ENCODE results near the gene RANBP1.

RANBP1 gene

DNA sequence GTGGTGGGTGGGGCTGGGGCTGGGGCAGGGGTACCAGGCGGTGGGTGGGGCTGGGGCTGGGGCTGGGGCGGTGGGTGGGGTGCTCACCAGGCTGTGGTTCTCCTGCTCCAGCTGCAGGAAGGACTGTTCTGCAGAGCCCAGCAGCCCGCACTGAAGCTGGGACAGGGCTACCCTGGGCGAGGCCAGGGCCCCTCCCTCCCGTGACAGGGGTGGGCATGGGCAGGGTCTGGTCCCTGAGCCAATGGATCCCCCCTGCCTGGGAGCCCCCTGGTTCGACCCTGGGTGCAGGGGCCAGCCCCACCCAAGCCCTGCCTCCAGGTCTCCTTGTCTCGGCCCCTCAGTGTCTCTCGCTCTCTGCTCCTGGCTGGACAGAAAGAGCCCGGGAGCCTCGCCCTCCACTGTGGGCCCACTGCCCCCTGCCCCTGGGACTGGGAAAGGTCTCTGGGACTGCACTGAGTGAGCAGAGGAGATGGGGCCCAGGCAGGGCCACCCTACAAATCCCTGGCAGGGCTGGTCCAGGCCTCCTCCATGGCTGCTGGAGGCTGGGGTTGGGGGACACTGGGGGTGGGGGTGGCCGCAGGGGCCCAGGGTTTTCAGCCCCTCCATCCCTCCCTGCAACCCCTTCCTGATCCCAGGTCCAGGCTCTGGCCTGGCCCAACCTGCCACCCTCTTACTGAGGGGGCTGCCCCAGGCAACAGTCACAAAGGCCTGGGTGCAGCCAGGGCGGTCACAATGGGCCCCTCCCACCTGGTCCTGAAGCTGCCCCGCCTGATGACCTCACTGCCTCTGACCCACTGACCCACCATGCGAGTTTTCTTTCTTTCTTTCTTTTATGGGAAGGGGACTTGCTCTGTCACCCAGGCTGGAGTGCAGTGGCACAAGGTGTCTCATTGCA, 34.7 kb downstream of the RANBP1 start, which contains the start of gene CCDC188:
Gene CCDC188, minus strand, starts transcription at position 675 of the 895 bp plus-strand sequence. Its CDS starts 69 bp downstream, at position 606.
- Histone ChIP-seq H3K9me3 (ENCODE audit: control insufficient read depth, insufficient read depth, low read length) (no peaks in the 10 kb centered on the region), H3K4me1 (ENCODE audit: control insufficient read depth, insufficient read depth, low read length) (no peaks in the 10 kb centered on the region), H3K27ac (ENCODE audit: low read depth, low read length) (no peak within 1 kb of the TSS), H3K9ac (ENCODE audit: low read depth, low read length) (no peak within 1 kb of the TSS), H3K27me3 (ENCODE audit: control insufficient read depth, insufficient read depth, low read length) (no peaks in the 10 kb centered on the region), H3K36me3 (ENCODE audit: control insufficient read depth, insufficient read depth, low read length) (no peaks in the 10 kb centered on the region), H3K4me3 (ENCODE audit: low read depth, low read length) (no peak within 1 kb of the TSS)

DNA sequence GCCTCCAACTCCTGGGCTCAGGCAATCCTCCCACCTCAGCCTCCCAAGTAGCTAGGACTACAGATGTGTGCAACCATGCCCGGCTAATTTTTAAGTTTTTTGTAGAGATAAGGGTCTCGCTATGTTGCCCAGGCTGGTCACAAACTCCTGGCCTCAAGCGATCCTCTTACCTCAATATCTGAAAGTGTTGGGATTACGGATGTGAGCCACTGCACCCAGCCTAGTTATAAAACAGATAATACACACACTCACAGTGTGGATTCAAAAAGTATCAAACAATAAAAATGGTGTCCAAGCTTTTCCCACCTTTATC, 35.3 kb downstream of the RANBP1 start:
- H3K27me3 ChIP-seq (ENCODE audit: control insufficient read depth, insufficient read depth, low read length) = no peaks in the 10 kb centered on the region
- H3K27ac ChIP-seq (ENCODE audit: low read depth, low read length) = no peak overlapping the region
- H3K9ac ChIP-seq (ENCODE audit: low read depth, low read length) = no peak overlapping the region
- no peaks in the 10 kb centered on the region for H3K9me3 ChIP-seq (ENCODE audit: control insufficient read depth, insufficient read depth, low read length)
- no peak overlapping the region for H3K4me3 ChIP-seq (ENCODE audit: low read depth, low read length)
- H3K4me1 ChIP-seq (ENCODE audit: control insufficient read depth, insufficient read depth, low read length) = no peaks in the 10 kb centered on the region
- H3K36me3 ChIP-seq (ENCODE audit: control insufficient read depth, insufficient read depth, low read length) = no peaks in the 10 kb centered on the region

DNA sequence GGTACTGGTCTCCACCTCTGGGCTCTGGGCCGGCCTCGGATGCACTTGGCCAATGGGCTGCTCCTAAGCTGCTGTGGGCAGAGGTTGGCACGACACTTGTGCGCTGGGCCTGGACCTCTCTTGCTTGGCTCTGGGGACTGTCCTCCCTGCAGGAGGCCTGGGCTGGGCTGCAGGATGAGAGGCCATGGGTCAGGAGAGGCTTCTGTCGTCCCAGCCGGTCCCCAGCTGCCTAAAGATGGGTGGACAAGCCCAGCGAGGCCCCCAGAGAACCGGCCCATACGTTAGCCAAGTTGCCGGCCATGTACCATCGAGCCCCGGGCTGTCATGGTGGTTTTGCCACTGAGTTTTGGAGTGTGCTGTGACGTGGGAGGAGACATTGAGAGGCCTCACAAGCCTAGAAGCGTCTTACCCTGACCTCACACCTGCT, 36.6 kb downstream of the RANBP1 start:
- Histone ChIP-seq H3K4me1 (ENCODE audit: control insufficient read depth, insufficient read depth, low read length) (no peaks in the 10 kb centered on the region), H3K27me3 (ENCODE audit: control insufficient read depth, insufficient read depth, low read length) (no peaks in the 10 kb centered on the region), H3K4me3 (ENCODE audit: low read depth, low read length) (no peak overlapping the region), H3K36me3 (ENCODE audit: control insufficient read depth, insufficient read depth, low read length) (no peaks in the 10 kb centered on the region), H3K9ac (ENCODE audit: low read depth, low read length) (no peak overlapping the region), H3K9me3 (ENCODE audit: control insufficient read depth, insufficient read depth, low read length) (no peaks in the 10 kb centered on the region), H3K27ac (ENCODE audit: low read depth, low read length) (no peak overlapping the region)

DNA sequence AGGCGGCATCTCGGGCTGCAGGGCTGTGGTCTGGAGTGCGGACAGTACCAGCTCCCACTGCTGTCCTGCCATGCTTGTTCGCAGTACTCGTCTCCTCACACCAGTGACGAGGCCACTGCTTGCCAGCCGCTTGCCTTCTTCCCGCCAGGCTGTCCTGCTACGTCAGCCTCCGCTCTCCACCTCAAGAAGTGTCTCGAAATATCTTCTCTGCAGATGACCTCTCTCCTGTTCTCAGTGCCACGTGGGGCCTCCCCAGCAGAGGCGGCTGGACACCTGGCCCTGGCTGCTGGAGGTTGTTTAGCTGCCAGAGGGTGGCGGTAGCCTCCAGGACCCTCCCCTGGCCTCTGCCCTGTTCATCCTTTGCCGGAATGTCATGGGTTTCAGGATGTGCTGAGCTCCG, 38.0 kb downstream of the RANBP1 start:
- no peak overlapping the region for H3K27ac ChIP-seq (ENCODE audit: low read depth, low read length)
- H3K36me3 ChIP-seq (ENCODE audit: control insufficient read depth, insufficient read depth, low read length) = no peaks in the 10 kb centered on the region
- no peak overlapping the region for H3K9ac ChIP-seq (ENCODE audit: low read depth, low read length)
- no peak overlapping the region for H3K4me3 ChIP-seq (ENCODE audit: low read depth, low read length)
- H3K9me3 ChIP-seq (ENCODE audit: control insufficient read depth, insufficient read depth, low read length) = no peaks in the 10 kb centered on the region
- H3K27me3 ChIP-seq (ENCODE audit: control insufficient read depth, insufficient read depth, low read length) = no peaks in the 10 kb centered on the region
- no peaks in the 10 kb centered on the region for H3K4me1 ChIP-seq (ENCODE audit: control insufficient read depth, insufficient read depth, low read length)

DNA sequence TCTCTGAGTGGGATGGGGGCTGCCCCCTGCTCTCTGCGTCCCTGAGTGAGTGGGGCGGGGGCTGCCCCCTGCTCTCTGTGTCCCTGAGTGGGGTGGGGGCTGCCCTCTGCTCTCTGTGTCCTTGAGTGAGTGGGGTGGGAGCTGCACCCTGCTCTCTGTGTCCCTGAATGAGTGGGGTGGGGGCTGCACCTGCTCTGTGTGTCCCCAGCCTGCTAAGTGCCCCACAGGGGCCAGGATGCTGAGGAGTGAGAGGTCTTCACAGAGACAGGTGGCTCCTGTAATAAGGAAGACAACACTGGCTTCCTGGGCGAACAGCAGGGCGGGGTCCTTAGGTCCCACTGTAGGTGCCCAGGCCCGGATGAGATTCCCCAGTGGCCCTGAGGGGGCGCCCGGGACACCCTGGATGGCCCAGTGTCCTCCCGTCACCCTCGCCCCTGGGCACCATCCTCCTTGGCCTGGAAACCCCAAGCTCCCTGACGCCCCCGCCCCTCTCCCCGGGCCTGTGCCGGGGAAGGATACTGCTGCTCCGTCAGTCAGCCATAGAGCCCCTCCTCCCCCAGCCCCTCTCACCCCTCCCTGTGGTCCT, 38.8 kb downstream of the RANBP1 start:
- H3K9ac ChIP-seq (ENCODE audit: low read depth, low read length) = no peak overlapping the region
- no peaks in the 10 kb centered on the region for H3K9me3 ChIP-seq (ENCODE audit: control insufficient read depth, insufficient read depth, low read length)
- H3K27ac ChIP-seq (ENCODE audit: low read depth, low read length) = no peak overlapping the region
- no peaks in the 10 kb centered on the region for H3K36me3 ChIP-seq (ENCODE audit: control insufficient read depth, insufficient read depth, low read length)
- H3K4me3 ChIP-seq (ENCODE audit: low read depth, low read length) = no peak overlapping the region
- H3K27me3 ChIP-seq (ENCODE audit: control insufficient read depth, insufficient read depth, low read length) = no peaks in the 10 kb centered on the region
- H3K4me1 ChIP-seq (ENCODE audit: control insufficient read depth, insufficient read depth, low read length) = no peaks in the 10 kb centered on the region

DNA sequence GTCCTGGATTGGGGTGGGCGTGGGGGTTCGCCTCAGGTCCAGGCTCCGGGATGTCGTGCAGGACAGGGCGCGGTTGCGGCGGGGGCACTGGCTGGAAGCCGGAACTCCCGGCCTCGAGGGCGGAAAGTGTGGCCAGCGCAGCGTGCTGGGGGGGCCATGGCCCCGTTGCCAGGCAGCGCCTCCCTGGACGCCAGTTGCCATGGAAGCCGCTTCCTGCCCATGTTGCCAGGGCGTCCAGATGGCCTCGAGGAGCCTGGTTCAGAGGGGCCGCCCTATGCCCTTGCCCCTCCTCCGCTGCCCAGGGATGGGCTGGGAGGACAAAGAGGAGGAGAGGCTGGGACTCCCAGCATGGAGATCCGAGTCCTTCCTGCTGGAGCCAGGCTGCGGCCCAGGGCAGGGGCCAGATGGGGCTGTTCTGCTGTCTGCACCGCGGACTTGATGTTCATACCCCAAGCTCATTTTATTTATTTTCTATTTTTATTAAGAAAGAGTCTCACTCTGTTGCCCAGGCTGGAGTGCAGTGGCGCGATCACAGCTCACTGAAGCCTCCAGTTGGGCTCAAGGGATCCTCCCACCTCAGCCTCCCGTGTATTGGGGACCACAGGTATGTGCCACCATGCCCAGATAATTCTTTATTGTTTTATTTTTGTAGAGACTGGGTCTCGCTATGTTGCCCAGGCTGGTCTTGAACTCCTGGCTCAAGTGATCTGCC, 39.6 kb downstream of the RANBP1 start:
- Histone ChIP-seq H3K4me3 (ENCODE audit: low read depth, low read length) (no peak overlapping the region), H3K9me3 (ENCODE audit: control insufficient read depth, insufficient read depth, low read length) (no peaks in the 10 kb centered on the region), H3K9ac (ENCODE audit: low read depth, low read length) (no peak overlapping the region), H3K27me3 (ENCODE audit: control insufficient read depth, insufficient read depth, low read length) (no peaks in the 10 kb centered on the region), H3K4me1 (ENCODE audit: control insufficient read depth, insufficient read depth, low read length) (no peaks in the 10 kb centered on the region), H3K27ac (ENCODE audit: low read depth, low read length) (no peak overlapping the region), H3K36me3 (ENCODE audit: control insufficient read depth, insufficient read depth, low read length) (no peaks in the 10 kb centered on the region)

DNA sequence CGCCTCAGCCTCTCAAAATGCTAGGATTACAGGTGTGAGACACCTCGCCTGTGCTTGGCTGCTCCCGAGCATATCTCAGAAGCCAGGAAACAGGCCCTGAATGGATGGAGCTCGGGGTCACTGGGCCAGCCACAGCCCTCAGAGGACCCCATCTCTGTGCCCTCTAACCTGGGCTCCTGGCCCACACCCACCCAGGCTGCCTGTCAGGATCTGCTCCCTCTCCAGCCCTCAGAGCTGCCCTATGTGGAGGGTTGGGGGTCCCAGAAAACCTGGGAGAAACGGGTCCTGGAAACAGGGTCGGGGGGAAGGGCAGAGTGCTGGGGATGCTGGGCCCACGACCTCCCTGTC, 40.1 kb downstream of the RANBP1 start:
- H3K9ac ChIP-seq (ENCODE audit: low read depth, low read length) = no peak overlapping the region
- H3K27me3 ChIP-seq (ENCODE audit: control insufficient read depth, insufficient read depth, low read length) = no peaks in the 10 kb centered on the region
- H3K27ac ChIP-seq (ENCODE audit: low read depth, low read length) = no peak overlapping the region
- no peaks in the 10 kb centered on the region for H3K9me3 ChIP-seq (ENCODE audit: control insufficient read depth, insufficient read depth, low read length)
- H3K36me3 ChIP-seq (ENCODE audit: control insufficient read depth, insufficient read depth, low read length) = no peaks in the 10 kb centered on the region
- no peaks in the 10 kb centered on the region for H3K4me1 ChIP-seq (ENCODE audit: control insufficient read depth, insufficient read depth, low read length)
- H3K4me3 ChIP-seq (ENCODE audit: low read depth, low read length) = no peak overlapping the region

DNA sequence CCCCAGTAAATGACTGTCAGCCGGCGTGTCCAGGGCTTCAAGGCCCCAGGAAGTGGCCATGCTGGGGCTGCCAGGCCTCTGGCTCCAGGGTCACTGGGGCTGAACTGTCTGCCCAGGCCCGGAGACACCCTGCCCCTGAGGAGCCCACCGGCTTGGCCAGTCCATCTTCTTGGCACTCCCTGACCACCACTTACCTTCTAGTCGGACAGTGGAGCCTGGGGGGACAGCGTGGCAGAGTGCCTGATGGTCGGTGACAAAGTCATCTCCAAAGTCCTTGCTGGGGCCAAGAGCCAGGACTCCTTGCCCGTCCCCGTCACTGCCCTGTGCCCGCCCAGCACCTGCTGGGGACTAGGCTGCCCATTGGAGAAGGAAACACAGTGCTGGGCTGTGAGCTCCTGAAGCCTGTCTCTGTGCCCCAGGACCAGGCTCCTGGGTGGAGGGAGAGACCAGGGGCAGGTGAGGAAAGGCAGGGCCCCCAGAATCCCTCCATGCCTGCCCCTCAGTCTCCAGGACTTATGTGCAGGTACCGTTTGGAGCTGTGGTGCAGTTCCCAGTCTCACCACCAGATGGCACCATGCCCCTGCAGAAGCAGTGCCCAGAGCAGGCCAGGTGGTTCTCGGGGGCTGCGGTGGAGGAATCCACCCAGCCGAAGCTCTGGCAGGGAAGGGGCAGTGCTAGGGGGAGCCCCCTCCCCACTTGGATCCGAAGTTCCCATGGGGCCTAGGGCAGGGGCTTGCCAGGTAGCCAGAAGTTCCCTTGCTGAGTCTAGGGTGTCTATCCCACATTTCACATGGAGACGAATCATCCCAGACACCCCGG, 40.9 kb downstream of the RANBP1 start:
- Histone ChIP-seq H3K27me3 (ENCODE audit: control insufficient read depth, insufficient read depth, low read length) (no peaks in the 10 kb centered on the region), H3K9me3 (ENCODE audit: control insufficient read depth, insufficient read depth, low read length) (no peaks in the 10 kb centered on the region), H3K4me3 (ENCODE audit: low read depth, low read length) (no peak overlapping the region), H3K4me1 (ENCODE audit: control insufficient read depth, insufficient read depth, low read length) (no peaks in the 10 kb centered on the region), H3K9ac (ENCODE audit: low read depth, low read length) (no peak overlapping the region), H3K27ac (ENCODE audit: low read depth, low read length) (no peak overlapping the region), H3K36me3 (ENCODE audit: control insufficient read depth, insufficient read depth, low read length) (no peaks in the 10 kb centered on the region)

DNA sequence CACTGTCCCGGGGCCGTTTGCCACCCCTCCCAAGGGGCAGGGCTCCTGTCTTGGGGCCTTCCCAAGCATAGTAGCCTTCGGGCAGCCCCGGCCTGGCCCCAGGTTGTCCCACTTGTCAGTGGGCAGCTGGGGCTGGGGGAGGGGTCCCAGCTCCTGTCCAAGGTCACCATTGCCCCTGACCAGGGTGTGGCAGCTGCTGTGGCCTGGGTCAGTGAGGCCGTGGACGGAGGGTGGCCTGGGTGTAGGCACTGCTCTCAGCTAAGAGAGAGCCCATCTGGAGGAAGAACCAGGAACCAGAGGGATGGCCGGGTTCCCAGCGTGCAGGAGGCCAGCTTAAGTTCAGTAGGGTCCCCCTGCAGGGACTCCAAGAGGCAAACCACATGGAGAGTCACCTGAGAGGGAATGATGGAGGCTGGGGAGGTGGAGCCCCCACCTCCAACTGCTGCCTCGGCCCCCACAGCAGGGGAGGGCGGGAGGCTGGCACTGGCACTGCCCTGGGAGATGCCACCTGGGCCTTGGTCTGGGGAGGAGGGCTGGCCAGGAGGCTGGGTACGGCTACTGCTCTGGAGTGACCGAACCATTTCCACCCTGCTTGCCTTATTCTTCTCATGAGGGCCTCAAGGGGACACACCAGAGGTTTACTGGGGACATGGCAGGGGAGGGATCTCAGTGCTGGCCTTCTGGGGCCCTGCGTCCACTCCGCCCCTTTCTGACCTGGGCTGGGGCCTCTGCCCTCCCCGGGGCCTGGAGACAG, 41.7 kb downstream of the RANBP1 start:
- Histone ChIP-seq H3K9ac (ENCODE audit: low read depth, low read length) (no peak overlapping the region), H3K27ac (ENCODE audit: low read depth, low read length) (no peak overlapping the region), H3K9me3 (ENCODE audit: control insufficient read depth, insufficient read depth, low read length) (no peaks in the 10 kb centered on the region)

DNA sequence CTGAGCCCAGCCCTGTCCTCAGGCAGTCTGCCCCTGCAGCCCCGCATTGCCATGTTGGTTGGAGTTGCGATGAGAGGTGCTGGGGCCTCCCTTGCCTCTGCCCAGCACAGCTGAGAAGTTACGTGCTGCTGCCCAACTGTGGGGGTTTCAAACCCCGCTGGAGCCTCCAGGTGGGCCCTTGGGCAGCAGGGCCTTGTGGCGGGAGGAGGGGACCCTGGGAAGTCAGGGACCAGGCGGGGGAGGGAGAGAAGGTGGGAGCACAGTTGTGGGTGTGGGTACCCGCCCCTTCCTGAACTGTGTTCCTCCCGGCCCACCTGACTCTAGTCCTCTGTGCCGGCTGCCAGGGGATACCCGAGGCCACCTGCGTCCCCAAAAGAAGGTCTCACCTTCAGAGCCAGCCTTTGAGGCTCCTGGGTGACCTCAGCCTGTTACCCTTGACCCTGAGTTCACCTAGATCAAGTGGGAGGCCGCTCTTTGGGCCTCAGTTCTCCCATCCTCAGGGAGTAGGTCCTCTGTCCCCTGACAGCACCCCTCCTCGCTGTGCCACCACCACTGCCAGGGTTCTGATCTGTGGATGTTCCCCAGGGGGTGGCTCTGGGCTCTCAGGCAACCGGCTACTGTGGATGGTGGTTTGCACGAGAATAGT, 42.6 kb downstream of the RANBP1 start:
- H3K4me1 ChIP-seq (ENCODE audit: control insufficient read depth, insufficient read depth, low read length) = no peaks in the 10 kb centered on the region
- H3K9me3 ChIP-seq (ENCODE audit: control insufficient read depth, insufficient read depth, low read length) = no peaks in the 10 kb centered on the region
- H3K4me3 ChIP-seq (ENCODE audit: low read depth, low read length) = no peak overlapping the region
- no peak overlapping the region for H3K27ac ChIP-seq (ENCODE audit: low read depth, low read length)
- H3K36me3 ChIP-seq (ENCODE audit: control insufficient read depth, insufficient read depth, low read length) = no peaks in the 10 kb centered on the region
- H3K27me3 ChIP-seq (ENCODE audit: control insufficient read depth, insufficient read depth, low read length) = no peaks in the 10 kb centered on the region
- no peak overlapping the region for H3K9ac ChIP-seq (ENCODE audit: low read depth, low read length)

More for the DNA sequence above, 41.7 kb downstream of the RANBP1 start:
- Histone ChIP-seq H3K4me1 (ENCODE audit: control insufficient read depth, insufficient read depth, low read length) (no peaks in the 10 kb centered on the region), H3K36me3 (ENCODE audit: control insufficient read depth, insufficient read depth, low read length) (no peaks in the 10 kb centered on the region), H3K27me3 (ENCODE audit: control insufficient read depth, insufficient read depth, low read length) (no peaks in the 10 kb centered on the region), H3K4me3 (ENCODE audit: low read depth, low read length) (no peak overlapping the region)
